GM12865 (cell line): Measurements from ENCODE around the gene MSI1.

Experiments
- DNase-seq: peaks from one replicate; pipeline ENCODE4 v3.0.0; 2010; ENCODE audit warnings: low read depth
- H3K4me3 ChIP-seq: 2 replicates; pipeline ENCODE4 v1.5.1; 2011; ENCODE audit warnings: mild to moderate bottlenecking, low read depth, low read length, control low read depth
- TF ChIP-seq, protein P1 (sequence below): IDR thresholded peaks from 2 replicates; pipeline ENCODE4 v1.5.1; 2011; ENCODE audit warnings: low read length, control low read depth, low read depth, inconsistent platforms; ENCODE audit not compliant: insufficient read depth; ENCODE audit errors: missing control alignments

MSI1 gene

DNA sequence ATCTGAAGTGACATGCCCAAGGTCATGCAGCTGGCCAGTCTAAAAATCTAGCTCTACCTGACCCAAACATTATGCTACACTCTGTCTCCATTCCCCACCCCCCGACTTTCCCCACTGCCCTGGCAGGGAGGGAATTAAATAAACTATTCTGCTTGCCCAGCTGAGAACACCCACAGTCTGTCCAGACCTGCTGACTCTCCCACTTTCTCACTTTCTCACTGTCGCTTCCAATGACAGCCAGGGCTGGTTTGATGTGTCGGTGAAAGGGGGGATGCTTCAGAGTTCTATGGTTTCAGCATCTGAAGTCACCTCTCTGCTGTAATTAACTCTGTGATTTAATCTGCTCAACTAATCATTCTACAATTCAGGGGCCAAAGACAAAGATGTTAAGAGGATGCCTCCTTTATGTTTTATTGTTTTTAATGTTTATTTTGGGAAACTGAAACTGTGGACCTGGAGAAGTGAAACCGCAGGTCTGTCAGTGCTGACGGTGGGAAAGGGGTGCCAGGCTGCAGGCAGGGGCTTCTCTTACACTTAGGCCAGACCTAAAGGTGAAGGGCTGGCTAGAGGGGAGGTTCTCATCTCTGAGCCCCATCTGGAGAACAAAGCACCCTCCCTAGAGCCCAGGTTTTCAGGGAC lies 8.1 kb upstream of the MSI1 start:
- TF ChIP-seq, protein P1, sequence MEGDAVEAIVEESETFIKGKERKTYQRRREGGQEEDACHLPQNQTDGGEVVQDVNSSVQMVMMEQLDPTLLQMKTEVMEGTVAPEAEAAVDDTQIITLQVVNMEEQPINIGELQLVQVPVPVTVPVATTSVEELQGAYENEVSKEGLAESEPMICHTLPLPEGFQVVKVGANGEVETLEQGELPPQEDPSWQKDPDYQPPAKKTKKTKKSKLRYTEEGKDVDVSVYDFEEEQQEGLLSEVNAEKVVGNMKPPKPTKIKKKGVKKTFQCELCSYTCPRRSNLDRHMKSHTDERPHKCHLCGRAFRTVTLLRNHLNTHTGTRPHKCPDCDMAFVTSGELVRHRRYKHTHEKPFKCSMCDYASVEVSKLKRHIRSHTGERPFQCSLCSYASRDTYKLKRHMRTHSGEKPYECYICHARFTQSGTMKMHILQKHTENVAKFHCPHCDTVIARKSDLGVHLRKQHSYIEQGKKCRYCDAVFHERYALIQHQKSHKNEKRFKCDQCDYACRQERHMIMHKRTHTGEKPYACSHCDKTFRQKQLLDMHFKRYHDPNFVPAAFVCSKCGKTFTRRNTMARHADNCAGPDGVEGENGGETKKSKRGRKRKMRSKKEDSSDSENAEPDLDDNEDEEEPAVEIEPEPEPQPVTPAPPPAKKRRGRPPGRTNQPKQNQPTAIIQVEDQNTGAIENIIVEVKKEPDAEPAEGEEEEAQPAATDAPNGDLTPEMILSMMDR, result no peak
- no peak overlapping the region for H3K4me3 ChIP-seq
- DNase-seq, result no peak

- DNase-seq, result no peak
- TF ChIP-seq, protein P1, result no peak
- H3K4me3 ChIP-seq, result no peak overlapping the region
Measured at GRCh38 chr12:120376416-120376815, 7.5 kb upstream of the MSI1 start.

- TF ChIP-seq, protein P1, result no peak
- no peak for DNase-seq
- no peak overlapping the region for H3K4me3 ChIP-seq
Measured at GRCh38 chr12:120376009-120376408, 7.0 kb upstream of the MSI1 start.

- TF ChIP-seq, protein P1, result no peak
- no peak for DNase-seq
- H3K4me3 ChIP-seq, result no peak overlapping the region
Measured at GRCh38 chr12:120373683-120374082, 4.7 kb upstream of the MSI1 start.

DNA sequence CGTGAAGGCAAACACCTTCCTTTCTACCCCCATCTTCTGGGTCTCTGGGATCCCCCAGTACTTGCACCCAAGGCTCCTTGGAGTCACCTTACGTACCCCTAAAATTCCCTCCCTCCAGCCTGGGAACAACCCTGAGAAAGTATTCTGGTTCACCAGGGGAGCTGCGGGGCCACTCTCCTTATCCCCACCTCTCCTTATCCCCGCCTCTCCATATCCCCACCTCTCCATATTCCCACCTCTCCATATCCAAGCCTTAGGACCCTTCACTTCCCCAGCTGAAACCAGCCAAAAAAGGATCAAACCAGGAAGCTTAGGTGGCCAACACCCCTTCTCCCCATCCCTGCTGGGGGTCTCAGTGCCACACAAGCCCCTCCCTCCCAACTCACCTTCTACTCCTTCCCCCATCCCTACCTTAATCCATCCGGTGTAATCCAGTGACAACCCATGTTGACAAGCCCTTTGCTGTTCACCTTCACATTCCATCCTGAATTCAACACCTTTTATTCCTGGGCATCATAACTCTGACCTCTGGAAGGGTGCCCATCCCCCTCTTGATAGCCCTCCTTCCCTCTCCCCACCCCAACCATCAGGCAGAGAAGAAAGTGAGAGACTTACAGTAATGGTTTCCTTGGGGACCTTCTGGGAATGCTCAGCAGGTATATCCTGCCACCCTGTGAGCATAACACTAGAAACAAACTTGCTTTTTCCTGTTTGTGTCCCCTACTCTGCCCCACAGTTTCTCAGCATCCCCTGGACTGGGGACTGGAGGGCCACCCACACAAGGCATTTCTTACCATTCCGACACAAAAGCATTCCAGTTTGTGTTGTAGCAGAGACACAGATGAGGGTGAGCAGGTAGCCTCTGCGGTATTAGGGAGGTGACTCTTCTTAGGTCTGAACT lies 1.6 kb upstream of the MSI1 start:
- no peak for DNase-seq
- TF ChIP-seq, protein P1, result no peak
- H3K4me3 ChIP-seq, result no peak overlapping the region

DNA sequence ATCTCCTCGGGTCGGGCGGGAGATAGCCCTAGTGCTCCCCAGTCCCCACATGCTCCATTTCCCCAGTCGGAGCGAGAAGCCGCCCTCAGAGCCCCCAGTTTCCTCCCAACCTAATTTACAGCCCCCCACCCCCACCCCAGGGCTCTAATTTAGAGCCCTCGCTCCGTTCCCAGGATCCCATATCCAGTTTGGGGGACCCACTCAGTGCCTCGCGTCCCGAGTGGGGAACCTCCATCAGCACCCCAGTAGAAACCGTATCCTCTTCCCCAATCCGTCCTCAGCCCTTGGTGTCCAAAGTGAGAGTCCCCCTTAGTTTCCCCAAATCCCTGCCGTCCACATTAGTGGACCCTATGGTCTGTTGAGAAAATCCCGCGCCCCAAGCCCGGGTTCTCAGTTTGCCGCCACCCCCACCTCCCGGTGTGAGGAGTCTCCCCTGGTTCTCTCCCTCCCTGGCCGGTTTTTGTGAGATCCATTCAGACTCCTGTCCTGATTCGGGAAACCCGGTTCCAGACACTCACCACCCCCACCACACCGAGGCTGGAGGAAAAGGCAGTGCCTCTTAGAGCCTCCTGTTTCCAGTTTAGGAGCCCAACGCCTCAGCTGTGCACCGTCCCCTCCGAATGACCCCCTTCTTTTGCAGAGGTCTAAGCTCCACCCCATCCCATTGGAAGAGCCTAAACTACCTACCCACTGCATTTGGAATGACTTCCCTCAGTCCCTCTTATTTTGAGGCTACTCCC lies 809 bp upstream of the MSI1 start:
- H3K4me3 ChIP-seq, result no peak overlapping the region
- TF ChIP-seq, protein P1, result no peak
- no peak for DNase-seq
